HG02938 (cell line): ENCODE results near the gene GRIN2D.

Experiments
- ATAC-seq: cut with Tn5 transposase; IDR thresholded peaks from one replicate; pipeline ENCODE4 v1.9.1; 2021; ENCODE audit warnings: mild to moderate bottlenecking, moderate library complexity; ENCODE audit not compliant: unreplicated experiment

The GRIN2D gene

GRCh38 chr19:48393559-48394330, at the start of gene GRIN2D:
Gene GRIN2D, plus strand, starts transcription at chr19:48393668. Its CDS starts 4,725 bp downstream, at chr19:48398393.
- ATAC-seq, result no peak

GRCh38 chr19:48344892-48345291, 48.6 kb upstream of the GRIN2D start:
- no peak for ATAC-seq

- ATAC-seq, result no peak
Measured at GRCh38 chr19:48346191-48346590, 47.3 kb upstream of the GRIN2D start.

- no peak for ATAC-seq
Measured at GRCh38 chr19:48348045-48348444, 45.4 kb upstream of the GRIN2D start.

- no peak for ATAC-seq
Measured at GRCh38 chr19:48348737-48349136, 44.7 kb upstream of the GRIN2D start.

GRCh38 chr19:48350856-48351255, 42.6 kb upstream of the GRIN2D start:
- no peak for ATAC-seq

- ATAC-seq, result no peak
Measured at GRCh38 chr19:48351341-48351752, 42.1 kb upstream of the GRIN2D start.

- no peak for ATAC-seq
Measured at GRCh38 chr19:48353677-48354076, 39.8 kb upstream of the GRIN2D start.

GRCh38 chr19:48354332-48354992, 39.0 kb upstream of the GRIN2D start:
- ATAC-seq, result no peak

GRCh38 chr19:48355365-48355954, 38.0 kb upstream of the GRIN2D start:
- ATAC-seq, result no peak

- ATAC-seq, result no peak
Measured at GRCh38 chr19:48359123-48359522, 34.3 kb upstream of the GRIN2D start.

GRCh38 chr19:48361912-48362311, 31.6 kb upstream of the GRIN2D start:
- no peak for ATAC-seq

GRCh38 chr19:48362716-48363499, 30.6 kb upstream of the GRIN2D start:
- ATAC-seq, result peak; percentile 32

GRCh38 chr19:48363500-48363809, 30.0 kb upstream of the GRIN2D start:
- ATAC-seq, result peak; percentile 5

- ATAC-seq, result peak; percentile 78
Measured at GRCh38 chr19:48363810-48364597, 29.5 kb upstream of the GRIN2D start, which contains the start of the genes SYNGR4 and TMEM143. Gene SYNGR4, plus strand, starts transcription at chr19:48364367. Its CDS starts 1,476 bp downstream, at chr19:48365843. Gene TMEM143, minus strand, starts transcription at chr19:48363940. Its CDS starts 20 bp downstream, at chr19:48363920.

GRCh38 chr19:48364598-48365348, 28.7 kb upstream of the GRIN2D start:
- no peak for ATAC-seq

- no peak for ATAC-seq
Measured at GRCh38 chr19:48365602-48366001, 27.9 kb upstream of the GRIN2D start.

- ATAC-seq, result no peak
Measured at GRCh38 chr19:48367855-48368254, 25.6 kb upstream of the GRIN2D start.

- ATAC-seq, result no peak
Measured at GRCh38 chr19:48368936-48369335, 24.5 kb upstream of the GRIN2D start.

- ATAC-seq, result no peak
Measured at GRCh38 chr19:48370955-48371354, 22.5 kb upstream of the GRIN2D start.
